Hepatocyte (in vitro differentiated cells): Measurements from ENCODE around the gene ALG12.

Experiments used
- EZH2 ChIP-seq: fragments of 200-600 bp; sonication (generic); IDR thresholded peaks from 2 replicates; pipeline ENCODE4 v1.6.1; 2016; ENCODE audit warnings: antibody characterized with exemption, mild to moderate bottlenecking, borderline replicate concordance
- TF ChIP-seq, protein P1 (sequence below): fragments of 200-600 bp; sonication (generic); IDR thresholded peaks from 2 replicates; pipeline ENCODE4 v1.5.1; 2016; ENCODE audit warnings: antibody characterized with exemption, mild to moderate bottlenecking; ENCODE audit not compliant: poor library complexity

DNA sequence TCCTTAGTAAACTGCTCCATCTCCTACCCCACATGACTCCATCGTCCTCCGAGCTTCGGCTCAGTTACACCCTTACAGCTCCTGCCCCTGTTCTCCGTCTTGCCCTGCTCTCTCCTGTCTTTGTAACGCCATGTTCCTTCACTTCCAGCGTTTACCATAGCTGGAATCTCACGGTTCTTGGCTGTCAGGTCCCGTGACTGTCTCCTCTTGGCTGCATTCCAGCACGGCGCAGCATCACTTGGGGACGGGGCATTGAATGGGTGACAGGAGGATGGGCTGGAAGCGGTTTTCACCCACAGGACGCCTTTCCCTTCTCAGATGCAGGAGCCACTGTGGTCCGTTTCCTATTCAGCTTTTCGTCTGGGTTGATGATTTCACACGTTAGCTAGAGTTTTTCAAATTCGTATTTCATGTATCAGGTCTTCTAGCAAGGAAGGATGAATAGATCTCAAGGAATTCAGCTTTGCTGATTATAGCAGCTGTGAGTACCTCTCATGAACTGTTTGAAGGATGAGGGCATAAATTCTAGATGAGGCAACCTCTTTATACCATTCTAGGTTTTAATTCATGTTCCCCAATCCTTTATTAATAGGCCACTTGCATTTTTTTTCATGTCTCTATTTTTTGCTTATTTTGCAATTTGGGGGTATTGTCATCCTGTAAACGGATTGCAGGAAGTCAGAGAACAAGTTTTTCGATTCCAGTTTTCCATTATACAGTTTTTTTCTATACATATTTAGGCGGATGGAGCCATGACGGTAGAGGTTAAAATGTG is 35.5 kb downstream of the ALG12 start:
- TF ChIP-seq, protein P1, sequence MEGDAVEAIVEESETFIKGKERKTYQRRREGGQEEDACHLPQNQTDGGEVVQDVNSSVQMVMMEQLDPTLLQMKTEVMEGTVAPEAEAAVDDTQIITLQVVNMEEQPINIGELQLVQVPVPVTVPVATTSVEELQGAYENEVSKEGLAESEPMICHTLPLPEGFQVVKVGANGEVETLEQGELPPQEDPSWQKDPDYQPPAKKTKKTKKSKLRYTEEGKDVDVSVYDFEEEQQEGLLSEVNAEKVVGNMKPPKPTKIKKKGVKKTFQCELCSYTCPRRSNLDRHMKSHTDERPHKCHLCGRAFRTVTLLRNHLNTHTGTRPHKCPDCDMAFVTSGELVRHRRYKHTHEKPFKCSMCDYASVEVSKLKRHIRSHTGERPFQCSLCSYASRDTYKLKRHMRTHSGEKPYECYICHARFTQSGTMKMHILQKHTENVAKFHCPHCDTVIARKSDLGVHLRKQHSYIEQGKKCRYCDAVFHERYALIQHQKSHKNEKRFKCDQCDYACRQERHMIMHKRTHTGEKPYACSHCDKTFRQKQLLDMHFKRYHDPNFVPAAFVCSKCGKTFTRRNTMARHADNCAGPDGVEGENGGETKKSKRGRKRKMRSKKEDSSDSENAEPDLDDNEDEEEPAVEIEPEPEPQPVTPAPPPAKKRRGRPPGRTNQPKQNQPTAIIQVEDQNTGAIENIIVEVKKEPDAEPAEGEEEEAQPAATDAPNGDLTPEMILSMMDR, result no peak
- TF ChIP-seq EZH2, result no peak
